ENCODE measurements around the gene BIRC5. TPM values are rescaled to one million over a fixed set of nuclear protein-coding genes. Genes with fewer than 3 reads are reported as not detected.
"Not testable (repeated sequence)": the region's sequence is repeated elsewhere in the genome, so short reads cannot be mapped to it uniquely, and the experiment has no call there.

The BIRC5 gene
- total RNA-seq = 10 to 100 TPM; 70.0 to 75.6 TPM

DNA sequence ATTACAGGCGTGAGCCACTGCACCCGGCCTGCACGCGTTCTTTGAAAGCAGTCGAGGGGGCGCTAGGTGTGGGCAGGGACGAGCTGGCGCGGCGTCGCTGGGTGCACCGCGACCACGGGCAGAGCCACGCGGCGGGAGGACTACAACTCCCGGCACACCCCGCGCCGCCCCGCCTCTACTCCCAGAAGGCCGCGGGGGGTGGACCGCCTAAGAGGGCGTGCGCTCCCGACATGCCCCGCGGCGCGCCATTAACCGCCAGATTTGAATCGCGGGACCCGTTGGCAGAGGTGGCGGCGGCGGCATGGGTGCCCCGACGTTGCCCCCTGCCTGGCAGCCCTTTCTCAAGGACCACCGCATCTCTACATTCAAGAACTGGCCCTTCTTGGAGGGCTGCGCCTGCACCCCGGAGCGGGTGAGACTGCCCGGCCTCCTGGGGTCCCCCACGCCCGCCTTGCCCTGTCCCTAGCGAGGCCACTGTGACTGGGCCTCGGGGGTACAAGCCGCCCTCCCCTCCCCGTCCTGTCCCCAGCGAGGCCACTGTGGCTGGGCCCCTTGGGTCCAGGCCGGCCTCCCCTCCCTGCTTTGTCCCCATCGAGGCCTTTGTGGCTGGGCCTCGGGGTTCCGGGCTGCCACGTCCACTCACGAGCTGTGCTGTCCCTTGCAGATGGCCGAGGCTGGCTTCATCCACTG, at the start of gene BIRC5:
TSS of gene BIRC5 (plus strand) at position 238 of the 690 bp plus-strand sequence. CDS start at position 302, 64 bp downstream.
- ChIA-PET CTCF (interaction anchor here (2.6 kb wide), 1 partner anchor 36 kb away, joined by 11 read pairs; no protein-coding TSS in a partner anchor), POLR2A (no interaction called here)

DNA sequence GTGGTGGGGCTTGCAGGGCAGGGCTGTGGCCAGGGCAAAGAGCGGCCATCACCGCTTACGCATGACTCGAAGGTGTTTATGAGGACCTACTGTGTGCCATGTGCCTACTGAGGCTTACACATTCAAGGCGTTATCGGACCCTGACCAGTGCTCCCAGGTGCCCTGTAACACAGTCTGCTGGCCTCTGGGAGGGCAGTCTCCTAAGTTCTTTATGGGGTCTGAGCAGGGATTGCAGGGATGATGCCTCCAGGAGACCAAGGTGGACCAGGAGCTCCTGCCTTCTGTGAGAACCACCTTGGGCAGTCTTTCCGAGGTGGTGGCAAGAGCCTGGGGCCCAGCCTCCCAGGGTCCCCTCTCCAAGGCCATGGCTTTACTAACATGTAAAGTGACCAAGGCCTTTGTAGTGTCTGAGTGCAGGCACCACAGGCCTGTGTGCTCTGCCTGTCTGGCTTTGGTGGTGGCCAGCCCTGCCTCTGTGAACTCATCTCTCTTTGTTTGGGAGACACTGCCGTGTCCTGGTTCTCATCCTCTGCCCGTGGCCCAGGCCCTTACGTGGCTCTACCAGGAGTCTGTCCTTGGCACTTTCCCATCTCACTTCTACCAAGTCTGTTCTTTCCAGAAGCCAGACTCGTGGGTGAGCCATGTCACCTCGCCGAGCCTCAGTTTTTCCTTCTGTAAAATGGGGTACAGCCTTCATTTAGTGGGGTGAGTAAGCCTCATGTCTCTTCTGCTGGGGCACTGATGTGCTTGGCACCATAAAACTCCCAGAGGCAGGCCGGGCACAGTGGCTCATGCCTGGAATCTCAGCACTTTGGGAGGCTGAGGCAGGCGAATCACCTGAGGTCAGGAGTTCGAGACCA, 49.1 kb upstream of the BIRC5 start:
- POLR2A ChIA-PET = no interaction called here
- CTCF ChIA-PET = no interaction called here

DNA sequence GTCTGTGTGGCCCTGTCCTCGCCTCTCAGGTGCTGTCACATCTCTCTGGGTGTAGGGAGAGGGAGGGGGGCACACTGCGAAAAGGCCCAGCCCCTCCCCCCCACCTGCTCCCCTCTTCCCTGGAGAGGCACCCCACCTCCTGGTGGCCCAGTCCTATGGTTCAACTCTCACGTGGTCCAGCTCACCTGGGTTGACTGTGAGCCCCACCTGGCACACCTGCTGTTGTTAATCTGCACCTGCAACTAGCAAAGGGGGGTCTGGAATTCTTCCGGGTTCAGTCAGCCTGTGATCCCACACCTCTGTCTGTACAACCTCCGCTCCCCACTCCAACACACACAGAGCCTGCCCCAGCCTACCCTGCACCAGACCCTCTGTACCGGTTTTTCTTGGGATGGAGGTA, 47.6 kb upstream of the BIRC5 start:
- CTCF ChIA-PET = no interaction called here
- POLR2A ChIA-PET = no interaction called here

DNA sequence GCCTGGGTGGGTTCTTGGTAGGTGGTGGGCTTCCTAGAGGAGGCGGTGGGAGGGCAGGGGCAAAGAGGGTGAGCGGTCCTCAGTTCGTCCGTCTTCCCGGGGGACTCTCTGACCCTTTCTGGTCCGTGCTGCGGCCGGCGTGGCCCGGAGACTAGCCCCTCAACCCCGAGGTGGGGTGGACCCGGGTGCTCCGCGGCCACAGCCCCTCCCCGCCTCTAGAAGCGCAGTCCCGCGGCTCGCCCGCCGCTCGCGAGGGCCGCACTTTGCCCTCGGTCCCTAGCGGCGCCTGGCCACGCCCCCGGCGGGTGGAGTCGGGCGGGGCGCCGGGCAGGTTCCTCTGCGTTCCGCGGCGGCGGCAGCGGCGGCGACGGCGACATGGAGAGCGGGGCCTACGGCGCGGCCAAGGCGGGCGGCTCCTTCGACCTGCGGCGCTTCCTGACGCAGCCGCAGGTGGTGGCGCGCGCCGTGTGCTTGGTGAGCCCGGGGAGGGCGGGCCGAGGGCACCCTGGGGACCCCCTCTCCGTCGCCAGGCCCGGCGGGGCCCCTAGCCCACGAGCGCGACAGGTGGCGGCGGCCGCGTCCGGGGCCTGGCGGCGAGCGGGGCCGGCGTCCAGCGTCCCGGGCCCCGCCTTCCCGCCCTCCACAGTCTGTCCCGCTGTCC, 45.7 kb upstream of the BIRC5 start, which contains the start of gene SYNGR2:
TSS of gene SYNGR2 (plus strand) at position 340 of the 661 bp plus-strand sequence. CDS start at position 376, 36 bp downstream.
- ChIA-PET POLR2A (no interaction called here), CTCF (no interaction called here)

DNA sequence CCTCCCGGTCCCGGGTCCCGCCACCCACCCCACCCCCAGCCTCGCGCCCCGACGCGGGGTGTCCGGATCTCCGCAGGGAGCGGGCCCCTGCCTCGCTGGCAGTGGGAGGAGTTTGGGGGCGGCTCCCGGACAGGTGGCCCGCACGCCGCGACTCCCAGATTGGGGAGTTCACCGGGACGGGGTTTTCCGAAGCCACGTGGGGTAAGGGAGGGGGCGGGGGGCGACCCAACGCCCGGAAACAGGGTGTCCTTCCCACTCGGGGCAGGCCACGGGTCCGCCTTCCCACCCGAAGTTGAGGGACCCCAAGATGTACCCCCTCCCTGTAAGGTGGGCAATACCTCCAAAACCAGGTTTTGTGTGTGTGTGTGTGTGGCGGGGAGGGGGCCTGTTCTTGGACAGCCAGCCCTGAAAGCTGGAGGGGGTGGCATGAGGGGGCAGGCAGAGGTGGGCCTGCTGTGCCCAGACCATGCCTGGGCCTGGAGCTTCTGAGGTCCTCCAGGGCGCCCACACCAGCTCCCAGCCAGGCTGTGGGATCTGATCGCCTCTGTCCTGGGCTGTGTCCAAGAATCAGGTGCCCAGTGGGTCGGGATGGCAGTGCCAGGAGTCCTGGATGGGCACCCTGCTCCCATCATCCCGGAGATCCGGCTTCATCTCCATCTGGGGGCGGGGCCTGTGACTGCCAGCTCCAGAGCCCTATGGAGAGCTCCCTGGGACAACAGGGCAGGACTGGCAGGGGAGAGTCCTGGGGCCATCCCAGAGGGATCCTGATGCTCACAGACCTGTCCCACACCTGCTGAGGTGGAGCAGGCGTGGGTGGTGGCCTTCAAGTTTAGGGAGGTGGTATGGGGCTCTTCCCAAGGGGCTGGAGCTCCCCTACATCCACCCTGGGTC, 44.9 kb upstream of the BIRC5 start:
- ChIA-PET CTCF (interaction anchor here (0.8 to 2.3 kb wide), 6 partner anchors 11 to 82 kb away, joined by 3 to 9 read pairs (median 5); partner anchors contain the start of gene TMC8), POLR2A (interaction anchor here (0.6 to 1.1 kb wide), 4 partner anchors 26 to 78 kb away, joined by 3 to 5 read pairs (median 4); no protein-coding TSS in a partner anchor)

DNA sequence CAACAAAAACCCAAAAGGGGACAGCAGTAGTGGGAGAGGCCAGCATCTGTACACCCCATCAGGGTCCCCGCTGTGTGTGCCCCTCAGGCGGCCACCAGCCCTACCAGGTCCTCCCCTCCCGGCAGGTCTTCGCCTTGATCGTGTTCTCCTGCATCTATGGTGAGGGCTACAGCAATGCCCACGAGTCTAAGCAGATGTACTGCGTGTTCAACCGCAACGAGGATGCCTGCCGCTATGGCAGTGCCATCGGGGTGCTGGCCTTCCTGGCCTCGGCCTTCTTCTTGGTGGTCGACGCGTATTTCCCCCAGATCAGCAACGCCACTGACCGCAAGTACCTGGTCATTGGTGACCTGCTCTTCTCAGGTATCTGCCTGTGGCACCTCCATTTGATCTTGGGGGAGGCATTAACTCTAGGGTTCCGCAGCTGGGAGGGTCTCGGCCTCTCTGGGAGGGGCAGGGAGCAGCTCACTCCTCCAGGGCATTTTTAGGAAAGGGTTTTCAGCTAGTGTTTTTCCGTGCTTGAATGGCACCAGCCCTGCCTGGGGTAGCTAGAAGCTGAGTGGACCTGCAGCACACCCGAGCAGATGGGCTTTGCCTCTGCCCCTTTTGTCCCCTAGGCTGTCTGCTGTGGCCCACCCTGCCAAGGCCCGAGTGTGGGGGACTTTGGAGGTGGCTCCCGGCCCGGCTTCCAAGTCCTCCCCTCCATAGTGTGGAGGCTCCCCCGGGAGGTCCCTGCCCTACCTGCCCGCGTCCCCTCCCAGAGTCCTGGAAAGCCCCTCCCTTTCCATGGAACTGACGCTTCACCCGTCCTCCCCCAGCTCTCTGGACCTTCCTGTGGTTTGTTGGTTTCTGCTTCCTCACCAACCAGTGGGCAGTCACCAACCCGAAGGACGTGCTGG, 43.1 kb upstream of the BIRC5 start:
- POLR2A ChIA-PET = no interaction called here
- CTCF ChIA-PET = interaction anchor here (2.3 kb wide), 1 partner anchor 58 kb away, joined by 9 read pairs; no protein-coding TSS in a partner anchor

DNA sequence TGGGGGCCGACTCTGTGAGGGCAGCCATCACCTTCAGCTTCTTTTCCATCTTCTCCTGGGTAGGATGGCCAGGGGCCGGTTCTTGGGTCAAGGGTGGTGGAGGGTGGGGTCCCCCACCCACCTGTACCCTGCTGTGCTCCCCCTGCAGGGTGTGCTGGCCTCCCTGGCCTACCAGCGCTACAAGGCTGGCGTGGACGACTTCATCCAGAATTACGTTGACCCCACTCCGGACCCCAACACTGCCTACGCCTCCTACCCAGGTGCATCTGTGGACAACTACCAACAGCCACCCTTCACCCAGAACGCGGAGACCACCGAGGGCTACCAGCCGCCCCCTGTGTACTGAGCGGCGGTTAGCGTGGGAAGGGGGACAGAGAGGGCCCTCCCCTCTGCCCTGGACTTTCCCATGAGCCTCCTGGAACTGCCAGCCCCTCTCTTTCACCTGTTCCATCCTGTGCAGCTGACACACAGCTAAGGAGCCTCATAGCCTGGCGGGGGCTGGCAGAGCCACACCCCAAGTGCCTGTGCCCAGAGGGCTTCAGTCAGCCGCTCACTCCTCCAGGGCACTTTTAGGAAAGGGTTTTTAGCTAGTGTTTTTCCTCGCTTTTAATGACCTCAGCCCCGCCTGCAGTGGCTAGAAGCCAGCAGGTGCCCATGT, 42.3 kb upstream of the BIRC5 start:
- CTCF ChIA-PET = interaction anchor here (1.6 kb wide), 1 partner anchor 80 kb away, joined by 4 read pairs; no protein-coding TSS in a partner anchor
- POLR2A ChIA-PET = not testable (repeated sequence)

DNA sequence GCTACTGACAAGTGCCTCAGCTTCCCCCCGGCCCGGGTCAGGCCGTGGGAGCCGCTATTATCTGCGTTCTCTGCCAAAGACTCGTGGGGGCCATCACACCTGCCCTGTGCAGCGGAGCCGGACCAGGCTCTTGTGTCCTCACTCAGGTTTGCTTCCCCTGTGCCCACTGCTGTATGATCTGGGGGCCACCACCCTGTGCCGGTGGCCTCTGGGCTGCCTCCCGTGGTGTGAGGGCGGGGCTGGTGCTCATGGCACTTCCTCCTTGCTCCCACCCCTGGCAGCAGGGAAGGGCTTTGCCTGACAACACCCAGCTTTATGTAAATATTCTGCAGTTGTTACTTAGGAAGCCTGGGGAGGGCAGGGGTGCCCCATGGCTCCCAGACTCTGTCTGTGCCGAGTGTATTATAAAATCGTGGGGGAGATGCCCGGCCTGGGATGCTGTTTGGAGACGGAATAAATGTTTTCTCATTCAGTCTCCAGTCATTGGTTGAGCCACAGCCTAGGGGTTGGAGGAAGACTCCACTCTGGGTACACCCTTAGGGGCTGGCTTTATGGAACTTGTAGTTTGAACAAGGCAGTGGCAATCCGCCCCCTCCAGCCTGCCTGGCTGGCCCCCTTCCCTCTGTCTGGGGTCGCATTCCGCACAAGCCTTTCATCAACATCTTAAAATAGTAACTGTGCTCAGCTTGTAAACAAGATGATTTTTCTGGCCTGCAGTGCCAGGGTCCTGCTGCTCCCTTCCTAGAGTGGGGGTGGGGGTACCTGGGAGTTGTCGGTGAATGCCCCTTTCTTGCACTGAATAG, 41.6 kb upstream of the BIRC5 start:
- ChIA-PET CTCF (interaction anchor here (1.6 kb wide), 1 partner anchor 79 kb away, joined by 4 read pairs; no protein-coding TSS in a partner anchor), POLR2A (no interaction called here)

DNA sequence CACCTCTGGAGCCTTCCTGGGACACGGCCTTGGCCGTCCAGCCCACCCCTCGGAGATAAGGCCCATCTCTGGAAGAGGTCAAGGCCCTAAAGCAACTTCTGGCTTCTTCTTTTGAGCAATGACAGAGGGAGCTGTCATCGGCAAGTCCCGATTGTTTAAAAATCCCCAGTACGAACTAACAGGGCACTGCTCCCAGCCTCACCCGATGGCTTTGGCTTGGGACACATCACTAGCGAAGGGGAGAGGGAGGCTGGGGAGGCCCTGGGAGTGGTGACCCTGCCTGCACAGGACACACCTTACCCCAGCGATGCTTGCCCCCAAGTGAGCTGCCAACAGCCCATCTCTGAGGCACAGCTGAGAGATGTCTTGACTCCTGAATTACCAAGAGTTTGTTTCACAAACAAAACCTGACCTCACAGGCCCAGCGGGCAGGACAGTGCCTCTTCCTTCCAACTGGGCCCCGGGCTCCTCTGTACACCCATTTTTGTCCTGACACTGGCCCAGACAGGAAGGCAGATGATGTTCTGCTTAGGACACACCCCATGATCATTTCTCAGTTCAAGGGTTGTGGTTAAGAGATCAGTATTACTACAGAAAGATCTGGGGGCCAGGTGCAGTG, 40.8 kb upstream of the BIRC5 start:
- POLR2A ChIA-PET = interaction anchor here (1.1 kb wide), 1 partner anchor 13 kb away, joined by 3 read pairs; no protein-coding TSS in a partner anchor
- CTCF ChIA-PET = interaction anchor here (1.6 kb wide), 1 partner anchor 78 kb away, joined by 4 read pairs; no protein-coding TSS in a partner anchor

DNA sequence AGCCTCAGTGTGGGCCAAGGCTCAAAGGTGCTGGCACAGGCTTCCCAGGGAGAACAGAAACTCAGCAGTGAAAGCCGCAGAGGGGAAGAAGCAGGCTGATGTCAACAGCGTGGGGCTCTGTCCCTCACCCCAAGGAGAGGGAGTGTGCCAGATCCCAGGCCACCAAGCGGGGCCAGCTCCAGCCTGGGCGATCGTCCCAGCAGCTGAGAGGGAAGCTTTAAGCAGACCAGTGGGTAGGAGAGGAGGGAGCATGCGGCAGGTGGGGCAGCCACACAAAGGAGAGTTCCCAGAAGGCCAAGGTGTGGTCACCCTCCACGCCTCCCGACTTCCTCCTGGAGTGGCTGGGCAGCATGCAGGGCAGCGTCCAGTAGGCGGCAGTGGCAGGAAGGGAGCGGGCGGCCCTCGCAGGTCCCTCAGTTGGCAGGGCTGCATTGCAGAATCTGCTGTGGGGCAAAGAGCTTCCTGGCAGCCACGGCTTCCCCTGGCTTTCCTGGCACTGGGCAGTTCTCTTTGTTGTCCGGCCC, 39.6 kb upstream of the BIRC5 start:
- POLR2A ChIA-PET = interaction anchor here (3.0 kb wide), 1 partner anchor 12 kb away, joined by 11 read pairs; the partner anchor contains the start of genes AFMID and TK1
- CTCF ChIA-PET = interaction anchor here (1.2 to 1.8 kb wide), 2 partner anchors 9 to 37 kb away, joined by 3 to 4 read pairs; no protein-coding TSS in a partner anchor

DNA sequence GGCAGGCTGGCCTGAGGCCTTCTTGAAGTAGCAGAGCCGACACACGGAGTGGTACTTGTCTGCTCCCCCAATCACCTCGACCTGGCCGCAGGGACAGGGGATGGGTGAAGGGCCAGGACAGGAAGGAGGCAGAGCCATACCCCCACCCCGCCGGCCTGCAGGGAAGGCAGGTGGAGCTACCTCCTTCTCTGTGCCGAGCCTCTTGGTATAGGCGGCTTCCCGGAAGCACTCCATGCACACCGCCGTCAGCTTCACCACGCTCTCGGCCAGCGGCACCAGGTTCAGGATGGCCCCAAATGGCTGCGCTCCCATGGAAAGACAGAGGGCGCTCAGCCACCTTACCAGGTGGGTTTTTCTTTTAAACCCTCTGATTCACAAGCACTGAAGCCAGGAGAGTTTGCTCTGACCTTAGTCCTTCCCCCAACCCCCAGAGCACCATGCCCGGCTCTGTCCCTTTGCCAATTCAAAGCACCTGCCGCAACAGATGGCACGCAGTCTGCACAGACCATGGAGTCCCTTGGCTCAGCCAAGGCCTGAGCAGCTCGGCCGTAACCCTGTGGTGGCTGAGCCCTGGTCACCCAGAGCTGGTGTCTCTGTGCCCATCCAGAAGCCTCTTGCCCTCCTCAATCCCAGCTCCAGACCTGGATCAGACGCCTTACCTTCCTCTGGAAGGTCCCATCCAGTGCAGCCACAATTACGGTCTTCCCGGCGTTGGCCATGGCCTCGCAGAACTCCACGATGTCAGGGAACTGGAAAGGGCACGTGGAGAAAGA, 39.0 kb upstream of the BIRC5 start:
- POLR2A ChIA-PET = interaction anchor here (3.0 kb wide), 1 partner anchor 11 kb away, joined by 11 read pairs; the partner anchor contains the start of genes AFMID and TK1
- CTCF ChIA-PET = interaction anchor here (0.6 to 2.8 kb wide), 7 partner anchors 9 to 91 kb away, joined by 3 to 14 read pairs (median 4); no protein-coding TSS in a partner anchor

DNA sequence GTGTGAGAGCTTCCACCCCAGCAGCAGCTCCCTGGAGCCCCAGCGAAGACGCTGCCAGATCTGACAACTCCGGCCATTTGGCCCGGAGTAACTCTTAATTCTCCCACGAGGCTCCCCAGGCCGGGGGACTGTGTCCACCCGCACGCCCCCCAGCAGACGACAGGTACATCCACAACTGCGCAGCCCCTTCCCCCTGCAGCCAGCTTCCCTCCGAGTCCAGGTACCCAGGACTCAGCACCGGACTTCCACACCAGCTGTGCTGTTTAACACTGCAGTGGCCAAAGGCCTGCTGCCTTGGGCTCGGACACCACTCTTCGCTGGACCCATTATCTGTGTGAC, 38.4 kb upstream of the BIRC5 start:
- POLR2A ChIA-PET = interaction anchor here (3.0 kb wide), 1 partner anchor 11 kb away, joined by 11 read pairs; the partner anchor contains the start of genes AFMID and TK1
- CTCF ChIA-PET = interaction anchor here (1.2 to 2.8 kb wide), 10 partner anchors 8 to 149 kb away, joined by 3 to 14 read pairs (median 4); no protein-coding TSS in a partner anchor

DNA sequence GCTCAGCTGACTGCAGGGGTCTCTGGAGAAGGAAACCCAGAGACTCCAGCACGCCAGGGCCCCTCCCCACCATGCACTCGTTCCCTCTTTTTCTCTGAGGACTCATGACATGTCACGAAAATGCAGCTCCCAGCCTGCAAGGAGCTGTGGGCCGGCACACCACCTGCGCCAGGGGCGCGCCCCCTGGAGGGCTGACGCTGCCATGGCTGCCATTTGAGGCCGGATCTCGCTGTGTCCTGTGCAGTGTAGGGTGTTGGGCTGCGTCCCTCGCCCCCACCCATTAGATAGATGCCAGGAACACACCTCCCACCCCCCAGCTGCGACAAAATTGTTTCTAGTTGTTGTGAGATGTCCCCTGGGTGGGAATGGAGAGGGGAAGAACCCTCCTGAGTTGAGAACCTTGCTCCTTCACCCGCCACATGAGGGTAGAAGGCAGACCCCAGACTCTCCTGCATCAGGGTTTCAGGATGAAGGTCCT, 37.5 kb upstream of the BIRC5 start:
- ChIA-PET CTCF (interaction anchor here (0.6 to 2.8 kb wide), 21 partner anchors 10 to 157 kb away, joined by 3 to 14 read pairs (median 4); partner anchors contain the start of genes AFMID and TK1), POLR2A (interaction anchor here (0.7 to 3.0 kb wide), 2 partner anchors 10 to 11 kb away, joined by 3 to 11 read pairs; partner anchors contain the start of genes AFMID and TK1)

DNA sequence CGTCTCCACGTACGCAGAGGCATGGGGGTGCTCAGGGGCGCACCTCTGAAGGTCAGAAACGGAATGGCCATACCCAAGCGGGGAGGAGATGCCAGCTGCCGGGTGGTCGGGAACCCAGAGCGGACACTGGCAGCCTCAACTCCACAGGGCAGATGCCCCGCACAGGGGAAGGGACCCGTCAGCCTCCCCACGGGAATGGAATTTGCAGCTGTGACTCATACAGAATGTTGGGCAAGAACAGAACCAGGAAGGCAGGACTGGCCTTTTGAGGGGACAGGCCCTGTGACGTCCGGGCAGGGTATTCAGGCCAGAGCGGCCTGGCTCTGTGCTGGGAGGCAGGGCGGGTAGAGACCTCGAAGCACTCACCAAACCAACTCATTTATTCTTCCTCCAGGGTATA, 34.7 kb upstream of the BIRC5 start:
- CTCF ChIA-PET = interaction anchor here (1.0 to 1.7 kb wide), 3 partner anchors 10 to 65 kb away, joined by 3 to 4 read pairs (median 4); no protein-coding TSS in a partner anchor
- POLR2A ChIA-PET = no interaction called here

All from activated CD8-positive, alpha-beta memory T cell treated with anti-CD3 and anti-CD28 coated beads for 36 hours (primary cell).